Heart right ventricle (tissue), 16 donors: ENCODE results near the gene BABAM2. TPM values are rescaled to one million over a fixed set of nuclear protein-coding genes. Genes with fewer than 3 reads are reported as not detected.

Experiments used
- ATAC-seq, 8 donors: fragments of 200-7000 bp; cut with Tn5 transposase; one replicate each; pipeline ENCODE4 v1.9.1; 2020; ENCODE audit warnings: mild to moderate bottlenecking in 8 of 8, moderate library complexity in 8 of 8, moderate number of reproducible peaks in 1 of 8
- DNase-seq, 2 donors: peaks; one replicate each; pipeline ENCODE4 v3.0.0-alpha.2; 2020
- H3K27ac ChIP-seq, 10 donors: fragments of 200-600 bp; sonication (generic) in 2 of 10; one replicate each; pipeline versions ENCODE4 v1.5.0 to v1.8.0; 2020 to 2022; ENCODE audit warnings: mild to moderate bottlenecking in 3 of 10
- H3K27me3 ChIP-seq, 7 donors: fragments of 200-600 bp; one replicate each; pipeline ENCODE4 v1.8.0; 2021 to 2022; ENCODE audit warnings: mild to moderate bottlenecking in 2 of 7
- H3K36me3 ChIP-seq, 9 donors: fragments of 200-600 bp; sonication (generic) in 1 of 9; one replicate each; pipeline versions ENCODE4 v1.5.0 to v1.8.0; 2020 to 2022; ENCODE audit warnings: mild to moderate bottlenecking in 2 of 9
- H3K4me1 ChIP-seq, 9 donors: fragments of 200-600 bp; sonication (generic) in 1 of 9; one replicate each; pipeline versions ENCODE4 v1.5.0 to v1.8.0; 2020 to 2022; ENCODE audit warnings: mild to moderate bottlenecking in 4 of 9
- H3K4me3 ChIP-seq, 10 donors: fragments of 200-600 bp; sonication (generic) in 2 of 10; one replicate each; pipeline versions ENCODE4 v1.5.0 to v1.8.0; 2020 to 2022; ENCODE audit warnings: mild to moderate bottlenecking in 7 of 10, moderate library complexity in 2 of 10
- H3K9me3 ChIP-seq, 11 donors: fragments of 200-600 bp in 10 of 11; sonication (generic) in 2 of 11; one replicate each; pipeline versions ENCODE4 v1.5.0 to v1.8.0; 2013 to 2022; ENCODE audit warnings: mild to moderate bottlenecking in 2 of 11, control low read depth in 1 of 11, moderate library complexity in 1 of 11
- WGBS, 2 donors: extraction: QIAGEN DNeasy Blood & Tissue Kit; methylation state at CpG; one replicate each; pipeline ENCODE4 v1.1.7; 2013; ENCODE audit warnings: inconsistent platforms in 1 of 2; 5-methylcytosine and 5-hydroxymethylcytosine counted together
- intact Hi-C, 10 donors: fragments of 100-400 bp; cut with DNase I; formaldehyde crosslinking; loops; one replicate each; pipeline versions ENCODE4 v1.11.1 to v1.14.2; 2022
- polyA plus RNA-seq, 2 donors: library from polyadenylated mRNA; stranded (reverse); fragments of 200-250 nt; gene quantifications; one replicate each; pipeline ENCODE4 v1.2.3, GENCODE V29; 2013
- total RNA-seq, 10 donors: library from RNA; stranded (reverse); fragmentation: NEBNext Ultra II Directional in 3 of 10; extraction: Animal tissue kit (Norgen Biotek cat#: 25700) in 3 of 10; gene quantifications; one replicate each; pipeline versions ENCODE4 v1.2.1 to v1.2.4, GENCODE V29; 2021 to 2023
- TF ChIP-seq, protein P1 (sequence below), 9 donors: fragments of 200-600 bp; sonication (generic) in 2 of 9; IDR thresholded peaks; one replicate each; pipeline versions ENCODE4 v1.5.0 to v1.8.0; 2021 to 2022; ENCODE audit warnings: antibody characterized with exemption in 9 of 9, mild to moderate bottlenecking in 5 of 9, moderate library complexity in 1 of 9
- donor health status: Arrhythmogenic right ventricular cardiomyopathy.
- donor health status: ischemic (EF 13 %, LVEDD 7.1; RV severe dilation, severe dysfunction).
- donor health status: healthy with polysubstance abuse.
- donor health status: DM: no; HTN: yes; CAD: no.
- donor health status: DM: no; HTN: no; CAD: no.
- donor health status: ischemic (EF 25% LVEDD 6.9; RV normal size, moderate dysfunction).
- donor health status: ischemic (EF 25% LVEDD 5.7; RV mildly dilated, moderate dysfunction).
- donor health status: healthy.
- donor health status: DM: yes; HTN: yes; CAD: no.
- donor health status: Ischemic cardiomyopathy.
- donor health status: ischemic (EF 35%, LVEDD 5.7; RV mildly dilated, moderate dysfunction).
- donor health status: nonischemic (EF 11% LVEDD 7.7; RV severe dilation, severe dysfunction).
- donor health status: DM: yes; HTN: yes; CAD: no.
- donor health status: PGD.
- donor health status: ischemic (EF 29% LVEDD 5.4; RV normal size, mild dysfunction).
- donor health status: nonischemic (EF 23%, LVEDD 6.1; RV moderate dilation, normal function).

Gene BABAM2
- total and polyA plus RNA-seq, 12 donors: 13.3 to 83.4 (median 65.9) TPM

GRCh38 chr2:27990030-27990590 is 99.6 kb downstream of the BABAM2 start:
- DNase-seq: no peak
- WGBS, 2 donors: 79 to 85% methylated on average over 4 of the region's 4 CpGs
- intact Hi-C loops: no loop called here
- H3K27ac ChIP-seq: no peak overlapping the region
- no peaks in the 10 kb centered on the region for H3K27me3 ChIP-seq
- TF ChIP-seq, protein P1, sequence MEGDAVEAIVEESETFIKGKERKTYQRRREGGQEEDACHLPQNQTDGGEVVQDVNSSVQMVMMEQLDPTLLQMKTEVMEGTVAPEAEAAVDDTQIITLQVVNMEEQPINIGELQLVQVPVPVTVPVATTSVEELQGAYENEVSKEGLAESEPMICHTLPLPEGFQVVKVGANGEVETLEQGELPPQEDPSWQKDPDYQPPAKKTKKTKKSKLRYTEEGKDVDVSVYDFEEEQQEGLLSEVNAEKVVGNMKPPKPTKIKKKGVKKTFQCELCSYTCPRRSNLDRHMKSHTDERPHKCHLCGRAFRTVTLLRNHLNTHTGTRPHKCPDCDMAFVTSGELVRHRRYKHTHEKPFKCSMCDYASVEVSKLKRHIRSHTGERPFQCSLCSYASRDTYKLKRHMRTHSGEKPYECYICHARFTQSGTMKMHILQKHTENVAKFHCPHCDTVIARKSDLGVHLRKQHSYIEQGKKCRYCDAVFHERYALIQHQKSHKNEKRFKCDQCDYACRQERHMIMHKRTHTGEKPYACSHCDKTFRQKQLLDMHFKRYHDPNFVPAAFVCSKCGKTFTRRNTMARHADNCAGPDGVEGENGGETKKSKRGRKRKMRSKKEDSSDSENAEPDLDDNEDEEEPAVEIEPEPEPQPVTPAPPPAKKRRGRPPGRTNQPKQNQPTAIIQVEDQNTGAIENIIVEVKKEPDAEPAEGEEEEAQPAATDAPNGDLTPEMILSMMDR (IDR thresholded peaks at IDR 0.05): no peak
- no peaks in the 10 kb centered on the region for H3K9me3 ChIP-seq
- H3K4me1 ChIP-seq: peaks cover 0 to 51% (median 16%) of the 10 kb centered on the region in 9 donors
- no peaks in the 10 kb centered on the region for H3K36me3 ChIP-seq
- H3K4me3 ChIP-seq: no peak overlapping the region
- no peak for ATAC-seq

DNA sequence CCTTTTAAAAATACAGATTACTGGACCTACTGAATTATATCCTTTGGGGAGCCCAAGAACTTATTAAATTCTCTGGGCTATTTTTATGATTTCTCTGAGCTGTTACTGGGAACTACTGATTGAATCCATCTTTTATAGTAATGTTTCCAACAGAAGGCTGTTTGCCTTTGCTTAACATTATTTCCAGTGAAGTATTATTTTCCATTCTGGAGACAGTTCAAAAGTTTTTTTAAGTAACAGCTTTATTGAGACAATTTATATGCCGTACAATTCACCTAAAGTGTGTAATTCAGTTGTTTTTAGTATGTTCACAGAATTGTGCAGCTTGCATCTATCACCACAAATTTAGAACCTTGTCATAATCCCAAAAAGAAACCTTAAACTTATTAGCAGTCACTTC is 100.6 kb downstream of the BABAM2 start:
- ATAC-seq (no peak), DNase-seq (no peak)
- TF ChIP-seq, protein P1 (IDR thresholded peaks at IDR 0.05): no peak
- Histone ChIP-seq H3K9me3 (no peaks in the 10 kb centered on the region), H3K27ac (no peak overlapping the region), H3K4me1 (peaks cover 0 to 51% (median 16%) of the 10 kb centered on the region in 9 donors), H3K27me3 (no peaks in the 10 kb centered on the region), H3K4me3 (no peak overlapping the region), H3K36me3 (no peaks in the 10 kb centered on the region)
- 68 to 71% methylated on average over 1 of the region's 1 CpG for WGBS, 2 donors
- intact Hi-C loops: no loop called here

GRCh38 chr2:27992787-27993401 is 102.4 kb downstream of the BABAM2 start:
- Histone ChIP-seq H3K27ac (no peak overlapping the region), H3K27me3 (no peaks in the 10 kb centered on the region), H3K9me3 (no peaks in the 10 kb centered on the region), H3K36me3 (no peaks in the 10 kb centered on the region), H3K4me3 (no peak overlapping the region), H3K4me1 (peaks cover 0 to 51% (median 16%) of the 10 kb centered on the region in 9 donors)
- no peak for DNase-seq
- intact Hi-C loops: no loop called here
- ATAC-seq: peak in 5 of 8 donors; percentile 34 to 74 (median 55)
- TF ChIP-seq, protein P1 (IDR thresholded peaks at IDR 0.05): no peak

GRCh38 chr2:27993402-27993787 is 102.9 kb downstream of the BABAM2 start:
- ATAC-seq: peak in 2 of 8 donors; percentile 14 to 24
- Histone ChIP-seq H3K4me3 (no peak overlapping the region), H3K27ac (no peak overlapping the region), H3K4me1 (peaks cover 0 to 49% (median 16%) of the 10 kb centered on the region in 9 donors), H3K36me3 (no peaks in the 10 kb centered on the region), H3K9me3 (no peaks in the 10 kb centered on the region), H3K27me3 (no peaks in the 10 kb centered on the region)
- WGBS, 2 donors: 62 to 69% methylated on average over 1 of the region's 1 CpG
- DNase-seq: no peak
- TF ChIP-seq, protein P1 (IDR thresholded peaks at IDR 0.05): no peak
- intact Hi-C loops: no loop called here
